Suprapubic skin (tissue), 4 donors: ENCODE results near the gene RNPEPL1. TPM values are rescaled to one million over a fixed set of nuclear protein-coding genes. Genes with fewer than 3 reads are reported as not detected.
A peak's percentile ranks its signal among the peaks of the same experiment; 100 is the strongest.

Source experiments
- DNase-seq, 2 donors: peaks; one replicate each; pipeline ENCODE4 v3.0.0-alpha.2; 2019; ENCODE audit warnings: low spot score in 2 of 2
- H3K27ac ChIP-seq: fragments of 200-600 bp; sonication (generic); one replicate; pipeline ENCODE4 v1.5.1; 2019
- H3K27me3 ChIP-seq: fragments of 200-600 bp; sonication (generic); one replicate; pipeline ENCODE4 v1.5.1; 2019
- H3K36me3 ChIP-seq: fragments of 200-600 bp; sonication (generic); one replicate; pipeline ENCODE4 v1.5.1; 2019
- H3K4me1 ChIP-seq: fragments of 200-600 bp; sonication (generic); one replicate; pipeline ENCODE4 v1.5.1; 2019
- H3K4me3 ChIP-seq: fragments of 200-600 bp; sonication (generic); one replicate; pipeline ENCODE4 v1.5.1; 2019; ENCODE audit warnings: mild to moderate bottlenecking
- H3K9me3 ChIP-seq: fragments of 200-600 bp; sonication (generic); one replicate; pipeline ENCODE4 v1.5.1; 2019
- EP300 ChIP-seq: sonication (generic); formaldehyde crosslinking; IDR thresholded peaks from one replicate; pipeline ENCODE4 v1.6.1; 2017; ENCODE audit warnings: antibody characterized with exemption
- POLR2A ChIP-seq, 2 donors: fragments of 450-650 bp; IDR thresholded peaks; one replicate each; pipeline ENCODE4 v1.6.1; 2017; ENCODE audit warnings: antibody characterized with exemption in 2 of 2, mild to moderate bottlenecking in 2 of 2, moderate library complexity in 2 of 2
- POLR2AphosphoS5 ChIP-seq, 3 donors: sonication (generic); formaldehyde crosslinking; IDR thresholded peaks; one replicate each; pipeline ENCODE4 v1.6.1; 2017; ENCODE audit warnings: antibody characterized with exemption in 3 of 3
- WGBS: methylation state at CpG from one replicate; pipeline ENCODE4 v1.1.5; 2018; 5-methylcytosine and 5-hydroxymethylcytosine counted together
- total RNA-seq, 4 donors: library from RNA; depleted of rRNA; stranded (reverse); fragments of >200 nt; gene quantifications; one replicate each; pipeline ENCODE4 v1.1.0, GENCODE V29; 2016
- TF ChIP-seq, protein P1 (sequence below), 2 donors: fragments of 200-600 bp in 1 of 2; fragments of 450-650 bp in 1 of 2; sonication (generic) in 1 of 2; IDR thresholded peaks; one replicate each; pipeline ENCODE4 v1.5.1; 2016 to 2019; ENCODE audit warnings: antibody characterized with exemption in 2 of 2, mild to moderate bottlenecking in 1 of 2, moderate library complexity in 1 of 2

RNPEPL1 gene
- total RNA-seq, 4 donors from 2014 or later, result 70.8 to 104 (median 72.6) TPM

DNA sequence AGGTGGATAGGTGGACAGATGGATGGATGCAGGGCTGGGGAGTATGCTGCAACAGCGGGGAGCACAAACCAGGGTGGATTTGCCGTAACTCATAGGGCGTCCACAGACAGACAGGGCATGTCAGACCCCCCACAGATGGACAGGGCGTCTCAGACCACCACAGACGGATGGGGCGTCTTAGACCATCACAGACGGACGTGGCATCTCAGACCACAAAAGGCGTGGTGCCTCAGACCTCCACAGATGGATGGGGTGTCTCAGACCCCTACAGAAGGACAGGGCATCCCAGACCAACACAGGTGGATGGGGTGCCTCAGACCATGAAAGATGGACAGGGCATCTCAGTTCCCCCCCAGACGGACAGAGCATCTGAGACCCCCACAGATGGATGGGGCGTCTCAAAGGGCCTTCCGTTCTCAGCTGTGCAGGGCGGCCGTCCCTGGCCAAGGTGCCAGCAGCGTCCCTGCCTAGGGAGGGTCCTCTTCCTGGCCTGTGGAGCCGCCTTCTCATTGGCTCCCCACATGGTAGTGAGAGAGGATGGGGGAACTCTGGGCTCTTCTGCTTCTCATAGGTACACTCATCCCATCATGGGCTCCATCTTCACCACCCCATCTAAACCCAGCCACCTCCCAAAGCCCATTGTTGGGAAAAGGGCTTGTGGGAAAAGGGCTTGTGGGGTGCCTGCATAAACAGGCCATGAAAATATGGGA lies 12.6 kb upstream of the RNPEPL1 start:
- Histone ChIP-seq H3K27ac (no peak overlapping the region), H3K4me3 (no peak overlapping the region), H3K4me1 (peaks cover 35% of the 10 kb centered on the region), H3K36me3 (peaks cover 30% of the 10 kb centered on the region), H3K9me3 (no peaks in the 10 kb centered on the region), H3K27me3 (no peaks in the 10 kb centered on the region)
- no peak for TF ChIP-seq POLR2A (IDR thresholded peaks at IDR 0.05)
- no peak for TF ChIP-seq POLR2AphosphoS5 (IDR thresholded peaks at IDR 0.05)
- TF ChIP-seq, protein P1, sequence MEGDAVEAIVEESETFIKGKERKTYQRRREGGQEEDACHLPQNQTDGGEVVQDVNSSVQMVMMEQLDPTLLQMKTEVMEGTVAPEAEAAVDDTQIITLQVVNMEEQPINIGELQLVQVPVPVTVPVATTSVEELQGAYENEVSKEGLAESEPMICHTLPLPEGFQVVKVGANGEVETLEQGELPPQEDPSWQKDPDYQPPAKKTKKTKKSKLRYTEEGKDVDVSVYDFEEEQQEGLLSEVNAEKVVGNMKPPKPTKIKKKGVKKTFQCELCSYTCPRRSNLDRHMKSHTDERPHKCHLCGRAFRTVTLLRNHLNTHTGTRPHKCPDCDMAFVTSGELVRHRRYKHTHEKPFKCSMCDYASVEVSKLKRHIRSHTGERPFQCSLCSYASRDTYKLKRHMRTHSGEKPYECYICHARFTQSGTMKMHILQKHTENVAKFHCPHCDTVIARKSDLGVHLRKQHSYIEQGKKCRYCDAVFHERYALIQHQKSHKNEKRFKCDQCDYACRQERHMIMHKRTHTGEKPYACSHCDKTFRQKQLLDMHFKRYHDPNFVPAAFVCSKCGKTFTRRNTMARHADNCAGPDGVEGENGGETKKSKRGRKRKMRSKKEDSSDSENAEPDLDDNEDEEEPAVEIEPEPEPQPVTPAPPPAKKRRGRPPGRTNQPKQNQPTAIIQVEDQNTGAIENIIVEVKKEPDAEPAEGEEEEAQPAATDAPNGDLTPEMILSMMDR (IDR thresholded peaks at IDR 0.05), result no peak
- TF ChIP-seq EP300, result no peak
- whole genome bisulfite sequencing, result 96% methylated on average over 11 of the region's 16 CpGs
- no peak for DNase-seq

DNA sequence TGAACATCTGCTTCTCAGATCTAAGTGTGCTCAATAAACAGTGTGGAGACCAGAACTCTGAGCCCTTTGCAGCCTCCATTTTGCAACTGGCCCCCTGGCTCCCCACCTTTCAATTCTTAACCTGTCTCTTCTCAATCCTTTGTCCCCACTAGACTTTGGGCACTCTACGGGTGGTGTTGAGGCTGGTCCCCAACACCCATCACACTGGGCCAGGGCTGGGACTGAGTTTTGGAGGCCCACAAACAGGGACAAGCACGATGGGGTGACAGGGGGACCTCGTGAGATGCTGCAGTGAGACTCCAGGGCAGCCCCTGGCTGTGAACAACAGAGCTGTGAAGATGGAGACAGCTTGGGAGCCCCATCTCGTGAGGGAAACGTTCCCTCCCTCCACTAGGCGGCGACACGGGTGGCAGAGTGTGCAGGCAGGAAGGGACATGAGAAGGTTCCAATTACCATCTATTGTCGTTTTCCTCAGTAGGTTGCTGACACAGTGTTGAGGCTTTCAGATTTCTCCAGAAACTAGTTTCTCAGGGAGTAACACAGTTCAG lies 11.7 kb upstream of the RNPEPL1 start:
- Histone ChIP-seq H3K27me3 (no peaks in the 10 kb centered on the region), H3K4me1 (peaks cover 41% of the 10 kb centered on the region), H3K36me3 (peaks cover 20% of the 10 kb centered on the region), H3K9me3 (no peaks in the 10 kb centered on the region), H3K4me3 (peak overlapping the region; percentile 55), H3K27ac (no peak overlapping the region)
- peak in 1 of 2 donors; percentile 62 for DNase-seq
- WGBS, result 68% methylated on average over 6 of the region's 9 CpGs
- TF ChIP-seq EP300 (no peak), POLR2A (IDR thresholded peaks at IDR 0.05) (no peak), POLR2AphosphoS5 (IDR thresholded peaks at IDR 0.05) (no peak)
- TF ChIP-seq, protein P1 (IDR thresholded peaks at IDR 0.05), result peak; percentile 47 to 53

DNA sequence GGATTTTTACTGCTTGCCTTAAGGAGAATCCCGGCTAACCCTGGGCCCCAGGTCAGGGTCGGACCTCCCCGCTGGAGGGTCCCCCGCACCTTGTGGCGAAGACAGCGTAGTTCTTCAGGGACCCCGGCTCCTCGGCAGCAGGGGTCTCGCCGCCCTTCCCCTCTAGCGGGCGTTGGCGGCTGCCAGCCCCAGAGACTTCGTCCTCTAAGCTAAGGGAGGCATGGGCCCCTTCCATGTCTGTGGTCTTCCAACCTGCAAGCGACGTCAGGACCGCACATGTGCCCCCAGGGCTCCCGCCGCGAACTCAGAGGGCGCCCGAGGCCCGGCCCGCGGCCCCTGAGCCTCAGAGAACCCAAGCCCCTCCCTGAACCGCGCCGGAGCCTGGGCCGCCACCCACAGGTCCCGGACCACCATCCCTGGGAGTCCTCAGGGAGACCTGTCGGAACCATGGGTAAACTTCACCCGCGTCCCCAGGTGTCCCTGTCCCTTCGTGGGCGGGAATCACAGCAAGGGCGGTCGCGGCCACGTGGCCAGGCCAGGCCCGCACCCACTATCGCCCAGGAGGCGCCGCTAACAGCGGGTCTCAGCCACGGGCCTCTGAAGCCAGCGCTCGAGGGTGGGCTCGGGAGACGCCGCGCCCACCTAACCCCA lies 11.1 kb upstream of the RNPEPL1 start:
- Histone ChIP-seq H3K27ac (no peak overlapping the region), H3K4me3 (peak overlapping the region; percentile 55), H3K36me3 (peaks cover 14% of the 10 kb centered on the region), H3K4me1 (peaks cover 47% of the 10 kb centered on the region), H3K27me3 (no peaks in the 10 kb centered on the region), H3K9me3 (no peaks in the 10 kb centered on the region)
- peak in 1 of 2 donors; percentile 68 for DNase-seq
- WGBS, result 23% methylated on average over 33 of the region's 51 CpGs
- TF ChIP-seq, protein P1 (IDR thresholded peaks at IDR 0.05), result no peak
- TF ChIP-seq POLR2AphosphoS5 (IDR thresholded peaks at IDR 0.05) (no peak), POLR2A (IDR thresholded peaks at IDR 0.05) (no peak), EP300 (no peak)

DNA sequence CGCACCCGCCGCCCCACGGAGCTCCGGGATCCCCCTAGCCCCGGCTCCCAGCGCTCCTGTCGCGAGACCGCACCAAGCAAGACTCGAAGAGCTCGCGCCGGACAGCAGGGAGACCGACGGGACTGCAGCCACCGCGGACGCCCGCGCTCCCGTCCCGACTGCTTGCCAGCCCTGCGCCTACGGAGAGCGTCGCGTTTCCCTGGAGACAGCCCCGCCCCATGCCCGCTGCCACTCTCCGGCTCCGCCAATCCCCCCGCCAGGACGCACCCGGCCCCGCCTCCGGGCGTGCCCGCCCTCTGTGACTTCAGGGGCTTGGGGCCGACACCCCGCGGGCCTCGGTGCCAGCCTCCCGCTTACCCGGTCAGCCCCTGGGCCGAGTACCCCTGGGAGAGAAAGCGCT lies 10.5 kb upstream of the RNPEPL1 start, which contains the start of gene ANKMY1:
Gene ANKMY1 (minus strand): TSS at position 181 of the 400 bp plus-strand sequence. CDS start 653 bp downstream, outside the sequence.
- TF ChIP-seq POLR2A (IDR thresholded peaks at IDR 0.05) (no peak), POLR2AphosphoS5 (IDR thresholded peaks at IDR 0.05) (no peak), EP300 (no peak)
- TF ChIP-seq, protein P1 (IDR thresholded peaks at IDR 0.05), result no peak
- H3K9me3 ChIP-seq, result no peaks in the 10 kb centered on the region
- DNase-seq, result peak; percentile 74 to 81
- H3K4me1 ChIP-seq, result peaks cover 52% of the 10 kb centered on the region
- H3K36me3 ChIP-seq, result peaks cover 12% of the 10 kb centered on the region
- WGBS, result 20% methylated on average over 1 of the region's 47 CpGs
- H3K27me3 ChIP-seq, result no peaks in the 10 kb centered on the region
- H3K27ac ChIP-seq, result no peak within 1 kb of the TSS
- peak within 1 kb of the TSS; percentile 55 for H3K4me3 ChIP-seq

DNA sequence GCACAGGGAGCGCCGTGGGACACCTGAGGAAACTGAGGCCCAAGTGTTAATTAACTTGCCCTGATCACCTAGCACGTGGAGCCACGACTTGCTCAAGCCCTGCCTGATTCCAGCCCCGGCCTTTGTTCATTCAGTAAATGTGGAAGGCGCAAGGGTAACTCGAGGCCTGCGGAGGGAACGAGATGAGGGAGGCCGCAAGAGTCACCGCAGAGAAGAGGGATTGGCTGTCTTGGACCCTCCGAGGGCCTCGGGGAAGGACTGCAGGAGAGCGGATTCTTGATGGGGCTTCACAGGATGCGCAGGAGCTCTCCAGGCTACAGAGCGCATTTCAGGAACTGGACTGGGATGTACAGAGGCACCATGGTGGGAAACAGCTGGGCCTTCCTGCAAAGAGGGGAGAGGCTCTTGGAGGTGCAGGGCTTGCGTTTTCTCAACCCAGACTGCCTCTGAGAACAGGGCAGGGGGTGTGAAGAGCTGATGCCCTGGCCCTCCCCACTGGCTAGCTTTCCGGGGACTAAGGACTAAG lies 10.0 kb upstream of the RNPEPL1 start:
- WGBS, result 82% methylated on average over 16 of the region's 18 CpGs
- Histone ChIP-seq H3K4me3 (peak overlapping the region; percentile 55), H3K36me3 (peaks cover 7% of the 10 kb centered on the region), H3K27ac (no peak overlapping the region), H3K4me1 (peaks cover 56% of the 10 kb centered on the region), H3K27me3 (no peaks in the 10 kb centered on the region), H3K9me3 (no peaks in the 10 kb centered on the region)
- TF ChIP-seq, protein P1 (IDR thresholded peaks at IDR 0.05), result no peak
- TF ChIP-seq POLR2A (IDR thresholded peaks at IDR 0.05) (no peak), POLR2AphosphoS5 (IDR thresholded peaks at IDR 0.05) (no peak), EP300 (no peak)
- DNase-seq, result peak in 1 of 2 donors; percentile 55
